ENCODE measurements around the gene NBPF12.
"Not testable (repeated sequence)": the region's sequence is repeated elsewhere in the genome, so short reads cannot be mapped to it uniquely, and the experiment has no call there.

Gene NBPF12

DNA sequence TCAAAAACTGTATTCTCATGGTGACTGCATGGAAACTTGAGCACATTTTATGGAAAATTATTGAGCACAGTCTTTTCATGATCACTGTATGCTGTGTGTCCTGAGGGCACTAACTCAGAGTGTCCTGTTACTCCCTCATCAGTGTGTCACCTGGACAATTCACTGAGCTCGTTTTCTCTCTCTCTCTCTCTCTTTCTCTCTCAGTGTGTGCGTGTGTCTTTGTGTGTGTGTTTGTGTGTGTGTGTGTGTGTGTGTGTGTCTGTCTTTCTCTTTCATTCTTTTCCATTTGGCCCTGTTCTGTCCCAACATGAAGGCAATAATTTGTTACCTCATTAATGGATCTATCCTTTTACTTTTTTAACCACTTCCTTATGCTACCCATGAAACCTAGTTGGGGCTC is 49.4 kb downstream of the NBPF12 start:
- not testable (repeated sequence) for DNase-seq

- not testable (repeated sequence) for DNase-seq
Observed at GRCh38 chr1:146989455-146989854, 51.3 kb downstream of the NBPF12 start.

GRCh38 chr1:147008495-147008894 is 70.4 kb downstream of the NBPF12 start:
- not testable (repeated sequence) for DNase-seq

GRCh38 chr1:147026975-147027374 is 88.9 kb downstream of the NBPF12 start:
- DNase-seq: not testable (repeated sequence)

DNA sequence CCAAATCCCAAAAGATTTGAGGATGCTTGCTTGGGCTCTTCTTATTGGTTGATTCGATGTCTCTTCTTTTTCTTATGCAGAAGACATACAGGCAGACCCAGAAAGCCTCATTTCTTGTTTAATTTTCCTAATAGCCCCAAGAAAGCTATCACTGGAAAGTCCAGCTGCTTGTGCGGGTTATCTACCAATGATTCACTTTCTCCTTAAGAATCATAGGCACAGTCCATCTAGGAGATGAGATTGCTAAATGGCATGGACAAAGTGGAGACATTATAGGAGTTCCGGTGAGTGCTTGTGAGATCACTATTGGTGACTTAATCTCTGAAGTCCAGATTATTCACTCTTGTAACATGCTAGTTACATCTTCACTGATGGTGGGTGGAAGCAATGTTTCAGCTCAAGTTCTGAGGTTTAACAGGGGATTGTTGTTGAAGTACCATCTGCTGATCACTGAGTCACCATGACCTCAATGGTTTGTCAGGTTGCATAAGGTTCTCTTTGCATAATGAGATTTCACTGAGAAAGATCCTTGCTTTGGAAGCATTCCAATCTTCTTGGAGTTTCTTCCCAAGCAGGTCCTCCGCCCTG is 92.0 kb downstream of the NBPF12 start:
- DNase-seq: not testable (repeated sequence)

DNA sequence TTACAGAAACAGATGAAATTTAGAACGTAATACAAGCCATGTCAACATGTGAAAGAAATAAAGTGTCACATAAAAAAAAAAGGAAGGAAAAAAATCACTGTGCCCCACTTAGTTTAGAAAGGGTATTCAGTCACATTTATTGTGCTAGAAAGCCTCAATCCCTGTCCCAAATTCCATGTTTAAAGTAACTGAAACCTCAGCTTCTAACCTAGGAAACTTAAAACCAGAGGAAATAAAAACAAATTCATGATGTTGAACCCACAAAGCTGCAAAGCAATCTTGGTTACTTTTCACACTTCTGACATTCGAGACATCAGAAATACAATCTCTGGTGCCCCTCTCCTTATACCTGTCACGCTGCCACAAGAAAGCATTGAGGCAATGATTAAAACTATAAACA is 101.8 kb downstream of the NBPF12 start:
- no peak for DNase-seq

DNA sequence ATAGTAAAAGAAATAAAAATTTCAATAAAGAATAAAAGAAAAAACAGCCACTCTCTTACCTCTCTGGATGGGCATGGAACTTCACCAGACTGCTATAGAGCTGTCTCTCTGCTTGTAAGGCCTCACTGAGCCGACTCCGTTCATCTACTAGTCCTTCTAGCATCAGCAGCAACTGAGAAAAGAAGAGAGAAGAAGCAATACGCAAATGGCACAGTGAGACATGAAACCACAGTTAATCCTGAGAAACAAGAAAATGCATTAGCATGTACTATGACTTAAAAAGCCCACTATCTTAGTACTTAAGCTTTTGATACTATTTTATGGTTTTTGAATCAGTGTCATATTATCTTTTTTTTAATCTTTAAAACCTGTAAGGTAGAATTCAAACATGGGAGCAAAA is 104.8 kb downstream of the NBPF12 start:
- DNase-seq: not testable (repeated sequence)

DNA sequence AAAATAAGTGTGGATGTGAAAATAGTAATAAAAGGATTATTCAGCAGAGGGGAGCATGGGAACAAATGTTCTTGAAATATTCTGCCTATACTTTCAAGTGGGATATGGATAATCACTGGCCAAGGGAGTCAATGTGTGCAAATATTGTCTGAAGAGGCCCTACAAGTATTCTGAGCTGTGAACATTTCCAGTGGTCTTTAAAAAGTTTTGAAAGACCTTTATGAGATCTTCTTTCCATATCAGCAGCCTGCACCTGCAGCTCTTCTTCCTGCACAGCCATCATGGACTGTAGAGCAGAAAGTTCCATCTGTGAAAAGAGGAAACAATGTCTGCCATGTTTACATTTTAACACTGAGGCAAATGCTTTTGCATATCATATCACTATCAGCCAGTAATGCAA is 106.4 kb downstream of the NBPF12 start:
- not testable (repeated sequence) for DNase-seq

All from T1000 (cell line).